Activated B cell treated with CpG ODN at 0.5 μM for 24 hours (primary cell): ENCODE measurements around the gene UBE2R2. TPM values are rescaled to one million over a fixed set of nuclear protein-coding genes. Genes with fewer than 3 reads are reported as not detected.
A peak's percentile ranks its signal among the peaks of the same experiment; 100 is the strongest.
"Not testable (repeated sequence)": the region's sequence is repeated elsewhere in the genome, so short reads cannot be mapped to it uniquely, and the experiment has no call there.

Source experiments
- ATAC-seq: fragments of 200-7000 bp; cut with Tn5 transposase; one replicate; pipeline ENCODE4 v1.10.0; 2021; ENCODE audit warnings: low read depth, mild to moderate bottlenecking, moderate library complexity
- CTCF ChIA-PET: fragments of 350-600 bp; sonication (Branson Sonifier 250); formaldehyde crosslinking; loops from one replicate; lab custom pipeline; 2021; ENCODE audit warnings: antibody characterized with exemption; lab: Charles Lee
- POLR2A ChIA-PET: fragments of 350-600 bp; sonication (Branson Sonifier 250); formaldehyde crosslinking; loops from one replicate; lab custom pipeline; 2021; ENCODE audit warnings: antibody characterized with exemption; lab: Charles Lee
- DNase-seq: peaks from one replicate; pipeline ENCODE4 v3.0.0; 2022
- H3K27ac Mint-ChIP-seq: one replicate; pipeline ENCODE4 v1.8.0; 2020; ENCODE audit warnings: mixed read lengths
- H3K27me3 Mint-ChIP-seq: one replicate; pipeline ENCODE4 v1.8.0; 2021; ENCODE audit warnings: mixed read lengths
- H3K36me3 Mint-ChIP-seq: one replicate; pipeline ENCODE4 v1.8.0; 2021; ENCODE audit warnings: low read depth, mixed read lengths
- H3K4me1 Mint-ChIP-seq: one replicate; pipeline ENCODE4 v1.8.0; 2021; ENCODE audit warnings: mixed read lengths
- H3K4me3 Mint-ChIP-seq: one replicate; pipeline ENCODE4 v1.8.0; 2020; ENCODE audit warnings: mild to moderate bottlenecking, mixed read lengths
- H3K9me3 Mint-ChIP-seq: one replicate; pipeline ENCODE4 v1.8.0; 2020; ENCODE audit warnings: mixed read lengths
- CTCF ChIP-seq: fragments of 200-600 bp; IDR thresholded peaks from one replicate; pipeline ENCODE4 v1.8.0; 2022; ENCODE audit warnings: antibody characterized with exemption, mild to moderate bottlenecking
- intact Hi-C: fragments of 100-400 bp; cut with micrococcal nuclease; formaldehyde crosslinking; loops from one replicate; pipeline ENCODE4 v1.15.1; 2024
- total RNA-seq: library from RNA; stranded (reverse); gene quantifications from 2 replicates; pipeline ENCODE4 v1.2.3, GENCODE V29; 2022

The UBE2R2 gene
- total RNA-seq, 1 donor from 2014 or later: 28.9 TPM

- DNase-seq (no peak), ATAC-seq (no peak)
- CTCF ChIA-PET: interaction anchor here (0.7 kb wide), 1 partner anchor 16 kb away, joined by 3 read pairs; no protein-coding TSS in a partner anchor
- Mint-ChIP-seq H3K27me3 (no peaks in the 10 kb centered on the region), H3K4me3 (no peak overlapping the region), H3K36me3 (peaks cover 20% of the 10 kb centered on the region), H3K27ac (no peak overlapping the region), H3K4me1 (peaks cover 39% of the 10 kb centered on the region), H3K9me3 (no peaks in the 10 kb centered on the region)
- no peak for TF ChIP-seq CTCF
- intact Hi-C loops: no loop called here
- POLR2A ChIA-PET: no interaction called here
These were observed 50.9 kb downstream of the UBE2R2 start for GRCh38 chr9:33867747-33868439.

- TF ChIP-seq CTCF: no peak
- peaks cover 36% of the 10 kb centered on the region for H3K4me1 Mint-ChIP-seq
- CTCF ChIA-PET: interaction anchor here (1.1 kb wide), 1 partner anchor 16 kb away, joined by 4 read pairs; no protein-coding TSS in a partner anchor
- H3K4me3 Mint-ChIP-seq: no peak overlapping the region
- peaks cover 20% of the 10 kb centered on the region for H3K36me3 Mint-ChIP-seq
- no peaks in the 10 kb centered on the region for H3K27me3 Mint-ChIP-seq
- no peak for DNase-seq
- no peaks in the 10 kb centered on the region for H3K9me3 Mint-ChIP-seq
- ATAC-seq: no peak
- H3K27ac Mint-ChIP-seq: no peak overlapping the region
- intact Hi-C loops: no loop called here
- POLR2A ChIA-PET: no interaction called here
These were observed 51.5 kb downstream of the UBE2R2 start for GRCh38 chr9:33868440-33868973.

GRCh38 chr9:33869243-33869642, 52.3 kb downstream of the UBE2R2 start:
- CTCF ChIA-PET: interaction anchor here (1.1 kb wide), 1 partner anchor 17 kb away, joined by 4 read pairs; no protein-coding TSS in a partner anchor
- peaks cover 35% of the 10 kb centered on the region for H3K4me1 Mint-ChIP-seq
- H3K4me3 Mint-ChIP-seq, H3K27me3 Mint-ChIP-seq, H3K27ac Mint-ChIP-seq, H3K9me3 Mint-ChIP-seq, POLR2A ChIA-PET, DNase-seq, ATAC-seq, intact Hi-C loops: not testable (repeated sequence)
- H3K36me3 Mint-ChIP-seq: peaks cover 15% of the 10 kb centered on the region

GRCh38 chr9:33877727-33878489, 60.9 kb downstream of the UBE2R2 start:
- no peak for TF ChIP-seq CTCF
- H3K27ac Mint-ChIP-seq: no peak overlapping the region
- H3K27me3 Mint-ChIP-seq: no peaks in the 10 kb centered on the region
- intact Hi-C loops: no loop called here
- POLR2A ChIA-PET: interaction anchor here (0.7 to 0.9 kb wide), 2 partner anchors 20 to 62 kb away, joined by 3 to 6 read pairs; no protein-coding TSS in a partner anchor
- DNase-seq: no peak
- peaks cover 37% of the 10 kb centered on the region for H3K4me1 Mint-ChIP-seq
- CTCF ChIA-PET: no interaction called here
- H3K9me3 Mint-ChIP-seq: no peaks in the 10 kb centered on the region
- H3K4me3 Mint-ChIP-seq: no peak overlapping the region
- no peak for ATAC-seq
- peaks cover 1% of the 10 kb centered on the region for H3K36me3 Mint-ChIP-seq

- H3K4me1 Mint-ChIP-seq: peaks cover 41% of the 10 kb centered on the region
- H3K9me3 Mint-ChIP-seq: no peaks in the 10 kb centered on the region
- DNase-seq (no peak), ATAC-seq (no peak)
- H3K27ac Mint-ChIP-seq: peak overlapping the region; percentile 21
- intact Hi-C loops: no loop called here
- H3K36me3 Mint-ChIP-seq: peaks cover 3% of the 10 kb centered on the region
- no peak for TF ChIP-seq CTCF
- no peak overlapping the region for H3K4me3 Mint-ChIP-seq
- H3K27me3 Mint-ChIP-seq: no peaks in the 10 kb centered on the region
- ChIA-PET POLR2A (interaction anchor here (0.8 kb wide), 1 partner anchor 88 kb away, joined by 4 read pairs; no protein-coding TSS in a partner anchor), CTCF (interaction anchor here (0.8 kb wide), 1 partner anchor 8 kb away, joined by 3 read pairs; no protein-coding TSS in a partner anchor)
These were observed 61.9 kb downstream of the UBE2R2 start for GRCh38 chr9:33878691-33879366.
